Astrocyte of the spinal cord (primary cell): ENCODE measurements around the gene PLPP7.

ENCODE experiments used
- DNase-seq: peaks from one replicate; pipeline ENCODE4 v3.0.0; 2011; ENCODE audit warnings: low read depth, low spot score
- H3K4me3 ChIP-seq: 2 replicates; pipeline ENCODE4 v1.5.1; 2011; ENCODE audit warnings: low read depth, mild to moderate bottlenecking, low read length, moderate library complexity
- CTCF ChIP-seq: IDR thresholded peaks from 2 replicates; pipeline ENCODE4 v1.5.1; 2012; ENCODE audit warnings: low read depth, mild to moderate bottlenecking, low read length, inconsistent platforms
- in situ Hi-C: cut with HindIII; loops from 2 replicates; pipeline ENCODE4 v1.10.0; 2017; ENCODE audit warnings: low sequenced_read_pairs

Gene PLPP7

DNA sequence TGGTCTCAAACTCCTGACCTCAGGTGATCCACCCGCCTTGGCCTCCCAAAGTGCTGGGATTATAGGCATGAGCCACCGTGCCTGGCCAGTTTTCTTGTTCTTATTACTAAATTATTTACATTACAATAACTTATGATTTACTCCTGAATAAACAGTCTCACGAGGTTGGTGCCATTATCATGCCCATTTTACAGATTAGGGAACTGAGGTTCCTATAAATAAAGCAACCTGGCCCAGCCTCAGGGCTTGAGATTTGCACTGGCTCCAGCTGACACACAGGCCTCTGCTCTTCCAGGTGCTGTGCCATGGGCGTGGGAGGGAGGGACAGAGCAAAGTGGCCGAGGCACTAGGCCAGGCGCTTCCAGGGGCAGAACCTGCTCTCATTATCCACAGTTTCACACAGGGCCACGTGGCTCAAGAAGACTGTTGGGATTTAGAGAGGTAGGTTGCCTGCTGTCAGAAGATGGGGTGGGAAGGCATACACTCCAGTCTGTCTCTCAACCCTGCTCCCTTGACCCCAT is 2.3 kb downstream of the PLPP7 start:
- no peak overlapping the region for H3K4me3 ChIP-seq
- in situ Hi-C loops, result no loop called here
- TF ChIP-seq CTCF, result no peak
- DNase-seq, result no peak

DNA sequence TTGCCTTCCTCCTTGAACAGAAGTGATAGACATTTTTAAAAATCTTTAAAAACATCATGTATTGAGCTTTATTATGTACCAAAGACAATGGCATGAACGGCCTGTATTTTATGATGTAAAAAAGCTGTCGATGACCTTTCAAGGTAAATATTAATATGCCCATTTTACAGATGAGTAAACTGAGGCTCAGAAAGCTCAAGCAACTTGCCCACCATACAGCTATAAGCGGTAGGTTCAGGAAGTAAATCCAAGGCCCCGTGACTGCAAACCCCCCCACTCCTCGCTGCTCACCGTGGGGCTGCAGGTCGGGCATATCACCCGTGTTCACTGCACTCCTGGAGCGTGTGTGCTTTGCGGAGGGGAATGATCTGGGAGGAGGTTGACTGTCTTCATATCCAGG is 3.4 kb downstream of the PLPP7 start:
- TF ChIP-seq CTCF, result no peak
- H3K4me3 ChIP-seq, result no peak overlapping the region
- in situ Hi-C loops, result no loop called here
- no peak for DNase-seq

- no peak for TF ChIP-seq CTCF
- in situ Hi-C loops, result no loop called here
- no peak for DNase-seq
- H3K4me3 ChIP-seq, result no peak overlapping the region
Measured at GRCh38 chr9:131296460-131296859, 6.9 kb downstream of the PLPP7 start.

DNA sequence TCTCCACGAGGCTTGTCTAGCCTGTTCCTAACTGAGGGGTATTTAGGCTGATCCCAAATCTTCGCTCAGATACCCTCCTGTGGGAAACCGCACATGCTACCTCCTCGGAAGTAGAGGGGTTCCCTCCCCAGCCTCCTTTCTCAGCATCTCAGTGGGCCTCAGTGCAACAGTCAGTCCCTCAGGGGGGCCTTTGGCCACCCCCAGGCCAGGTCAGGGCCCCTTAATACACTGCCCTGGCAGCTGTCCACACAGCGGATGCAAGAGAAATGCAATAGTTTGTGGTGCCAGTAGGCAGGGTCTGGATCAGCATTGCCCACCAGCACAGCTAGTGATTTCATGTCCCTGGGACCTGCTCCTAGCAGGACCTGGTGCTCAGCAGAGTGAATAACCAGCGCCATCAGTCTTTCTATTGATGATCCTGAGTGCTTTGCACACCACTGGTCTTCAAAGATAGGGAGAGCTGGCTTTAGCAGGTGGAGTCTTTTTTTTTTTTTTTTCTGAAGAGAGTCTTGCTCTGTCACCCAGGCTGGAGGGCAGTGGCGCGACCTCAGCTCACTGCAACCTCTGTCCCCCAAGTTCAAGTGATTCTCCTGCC is 7.5 kb downstream of the PLPP7 start:
- TF ChIP-seq CTCF, result no peak

GRCh38 chr9:131297903-131298302 is 8.4 kb downstream of the PLPP7 start:
- in situ Hi-C loops, result no loop called here
- no peak for DNase-seq
- TF ChIP-seq CTCF, result no peak
- H3K4me3 ChIP-seq, result no peak overlapping the region

More for the DNA sequence above, 7.5 kb downstream of the PLPP7 start:
- no peak for DNase-seq
- in situ Hi-C loops, result no loop called here
- no peak overlapping the region for H3K4me3 ChIP-seq

DNA sequence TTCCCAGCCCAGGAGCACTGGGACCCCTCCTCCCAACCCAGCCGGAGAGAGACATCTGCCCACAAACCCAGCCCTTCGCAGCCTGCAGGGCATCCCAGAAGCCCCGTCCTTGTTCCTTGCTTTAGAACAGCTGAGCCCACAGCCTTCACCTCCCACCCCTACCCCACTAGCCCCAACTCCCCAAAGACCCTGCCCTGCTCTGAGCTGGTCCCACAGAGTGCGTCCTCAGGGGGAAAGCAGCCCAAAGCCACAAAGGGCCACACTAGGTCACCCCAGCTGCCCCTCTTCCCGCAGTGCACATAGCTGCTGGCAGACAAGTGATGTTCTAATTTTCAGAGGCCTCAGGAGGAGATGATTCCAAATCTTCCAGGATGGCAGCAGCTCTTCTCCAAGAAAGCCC is 8.8 kb downstream of the PLPP7 start:
- no peak for TF ChIP-seq CTCF
- DNase-seq, result no peak
- in situ Hi-C loops, result no loop called here
- no peak overlapping the region for H3K4me3 ChIP-seq
